Measurements from ENCODE around the gene ARHGEF11. TPM values are rescaled to one million over a fixed set of nuclear protein-coding genes. Genes with fewer than 3 reads are reported as not detected.

ARHGEF11 gene, protein sequence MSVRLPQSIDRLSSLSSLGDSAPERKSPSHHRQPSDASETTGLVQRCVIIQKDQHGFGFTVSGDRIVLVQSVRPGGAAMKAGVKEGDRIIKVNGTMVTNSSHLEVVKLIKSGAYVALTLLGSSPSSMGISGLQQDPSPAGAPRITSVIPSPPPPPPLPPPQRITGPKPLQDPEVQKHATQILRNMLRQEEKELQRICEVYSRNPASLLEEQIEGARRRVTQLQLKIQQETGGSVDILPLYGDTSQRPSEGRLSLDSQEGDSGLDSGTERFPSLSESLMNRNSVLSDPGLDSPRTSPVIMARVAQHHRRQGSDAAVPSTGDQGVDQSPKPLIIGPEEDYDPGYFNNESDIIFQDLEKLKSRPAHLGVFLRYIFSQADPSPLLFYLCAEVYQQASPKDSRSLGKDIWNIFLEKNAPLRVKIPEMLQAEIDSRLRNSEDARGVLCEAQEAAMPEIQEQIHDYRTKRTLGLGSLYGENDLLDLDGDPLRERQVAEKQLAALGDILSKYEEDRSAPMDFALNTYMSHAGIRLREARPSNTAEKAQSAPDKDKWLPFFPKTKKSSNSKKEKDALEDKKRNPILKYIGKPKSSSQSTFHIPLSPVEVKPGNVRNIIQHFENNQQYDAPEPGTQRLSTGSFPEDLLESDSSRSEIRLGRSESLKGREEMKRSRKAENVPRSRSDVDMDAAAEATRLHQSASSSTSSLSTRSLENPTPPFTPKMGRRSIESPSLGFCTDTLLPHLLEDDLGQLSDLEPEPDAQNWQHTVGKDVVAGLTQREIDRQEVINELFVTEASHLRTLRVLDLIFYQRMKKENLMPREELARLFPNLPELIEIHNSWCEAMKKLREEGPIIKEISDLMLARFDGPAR (N-terminal part only)
- polyA plus RNA-seq (2012; ENCODE audit: insufficient read depth, insufficient read length), result 21.5 TPM

DNA sequence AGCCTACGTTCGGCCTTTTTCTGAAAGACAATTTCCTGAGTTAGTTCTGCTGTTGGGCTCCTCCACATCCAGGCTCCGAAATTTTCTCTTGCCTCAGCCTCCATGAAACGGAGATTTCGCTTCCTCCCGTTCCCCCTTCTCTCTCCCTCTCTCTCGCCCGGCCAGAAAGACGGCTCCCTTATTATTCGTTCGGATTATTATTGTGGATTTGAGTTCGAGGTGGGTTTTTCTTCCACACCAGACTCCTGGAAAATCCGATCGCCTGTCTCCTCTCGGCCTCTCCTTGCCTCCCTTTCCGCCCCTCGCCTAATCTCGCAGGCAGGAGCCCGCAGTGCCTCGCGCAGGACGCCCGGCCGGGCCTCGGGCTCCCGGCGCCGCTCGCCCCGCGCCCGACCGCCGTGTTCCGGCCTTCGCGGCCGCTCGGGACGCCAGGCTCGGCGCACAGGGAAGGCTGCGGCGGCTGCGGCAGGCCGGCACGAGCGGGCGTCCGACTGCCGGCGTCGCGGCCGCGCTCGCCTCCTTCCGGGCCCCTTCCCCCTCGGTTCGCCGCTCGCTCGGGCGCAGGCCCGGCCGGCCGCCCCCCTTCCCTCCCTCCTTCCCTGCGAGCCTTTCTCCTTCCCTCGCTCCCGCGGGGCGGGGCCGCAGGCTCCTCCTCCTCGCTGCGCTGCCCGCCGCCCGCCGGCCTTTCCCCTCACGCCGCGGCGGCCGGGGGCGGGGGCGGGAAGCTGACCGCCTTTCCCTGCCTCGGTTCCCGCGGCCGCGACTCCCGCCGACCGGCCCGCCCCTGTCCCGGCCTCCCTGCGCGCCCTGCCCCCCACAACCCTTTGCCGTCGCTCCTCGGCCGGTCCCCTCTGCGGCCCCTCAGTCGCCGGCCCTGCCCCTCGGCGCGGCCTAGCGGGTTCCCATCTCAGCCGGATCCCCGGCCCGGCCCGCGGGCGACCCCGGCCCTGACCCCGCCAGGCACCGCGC lies at the start of gene ARHGEF11:
TSS of gene ARHGEF11 (minus strand) at position 493 of the 969 bp plus-strand sequence. CDS start 1,412 bp downstream, outside the sequence.
- H3K4me3 ChIP-seq (ENCODE audit: low read length), result no peak within 1 kb of the TSS
- DNase-seq (ENCODE audit: low read depth, low spot score), result no peak

DNA sequence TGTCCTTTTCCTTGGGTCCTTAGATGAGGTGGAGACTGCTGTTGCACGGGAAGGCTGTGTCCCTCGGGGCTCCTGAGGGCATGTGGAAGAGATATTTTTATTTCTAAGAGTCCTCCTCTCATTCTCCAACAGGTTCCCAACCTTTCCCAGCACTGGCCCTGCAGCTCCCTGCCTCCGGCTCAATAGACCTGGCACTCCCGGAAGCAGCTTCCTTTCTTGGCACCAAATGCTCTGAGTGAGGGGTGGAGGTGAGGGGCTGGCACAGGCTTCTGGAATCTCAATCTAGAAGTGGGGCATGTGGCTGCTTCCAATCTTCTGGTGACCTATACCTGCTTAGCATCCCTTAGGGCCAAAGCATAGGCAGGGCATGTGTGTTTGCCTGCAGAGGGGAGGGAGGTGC lies 49.5 kb upstream of the ARHGEF11 start:
- H3K4me3 ChIP-seq (ENCODE audit: low read length), result no peak overlapping the region
- no peak for DNase-seq (ENCODE audit: low read depth, low spot score)

DNA sequence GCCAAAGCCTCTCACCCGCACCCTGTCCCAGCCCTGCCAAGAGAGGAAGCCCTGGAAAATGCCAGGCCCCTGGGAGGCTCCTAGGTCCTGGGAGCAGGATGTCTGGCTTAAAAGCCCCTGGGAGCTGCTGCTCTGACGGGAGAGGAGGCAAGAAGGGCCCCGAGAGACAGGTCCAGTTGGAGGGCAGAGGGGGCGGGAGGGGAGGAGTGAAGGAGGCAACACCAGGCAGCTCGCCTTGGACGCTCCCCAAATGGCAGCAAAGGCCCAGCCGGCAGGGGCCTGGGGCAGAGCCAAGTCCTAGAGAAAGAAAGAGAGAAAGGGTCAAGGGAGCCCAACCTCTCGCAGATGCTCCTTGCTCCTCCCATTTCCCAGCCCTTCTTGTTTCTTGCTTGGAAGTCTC lies 47.3 kb upstream of the ARHGEF11 start:
- no peak for DNase-seq (ENCODE audit: low read depth, low spot score)

DNA sequence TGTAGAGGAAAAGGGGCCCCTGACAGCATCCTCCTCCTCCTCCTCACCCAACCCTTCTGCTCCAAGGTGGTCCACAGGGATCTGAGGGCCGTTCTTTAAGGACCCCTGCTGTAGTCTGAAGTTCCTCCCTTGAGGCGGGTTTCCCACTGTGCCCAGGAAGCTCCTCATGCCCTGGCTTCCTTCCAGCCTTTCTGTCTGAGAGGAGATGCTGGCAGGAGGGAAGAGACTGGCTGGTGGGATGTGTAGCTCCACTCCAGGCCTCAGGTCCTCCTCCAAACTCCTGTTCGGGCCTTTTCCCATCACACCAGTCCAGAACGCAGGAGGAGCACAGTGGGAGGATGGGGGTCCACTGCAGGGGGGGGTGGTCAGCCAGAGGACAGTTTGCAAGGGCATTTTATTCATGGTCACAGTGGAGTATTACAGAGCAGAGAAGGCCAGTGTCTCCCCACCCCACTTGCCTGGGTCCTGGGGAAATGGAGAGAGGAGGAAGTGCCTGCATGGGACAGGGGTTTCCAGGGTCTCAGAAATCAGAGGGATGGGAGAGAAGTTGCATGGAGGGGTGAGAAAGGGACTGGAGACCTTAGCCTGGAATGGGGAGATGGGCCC lies 46.2 kb upstream of the ARHGEF11 start:
- H3K4me3 ChIP-seq (ENCODE audit: low read length), result no peak overlapping the region
- DNase-seq (ENCODE audit: low read depth, low spot score), result no peak

More for the DNA sequence above, 47.3 kb upstream of the ARHGEF11 start:
- H3K4me3 ChIP-seq (ENCODE audit: low read length), result no peak overlapping the region

DNA sequence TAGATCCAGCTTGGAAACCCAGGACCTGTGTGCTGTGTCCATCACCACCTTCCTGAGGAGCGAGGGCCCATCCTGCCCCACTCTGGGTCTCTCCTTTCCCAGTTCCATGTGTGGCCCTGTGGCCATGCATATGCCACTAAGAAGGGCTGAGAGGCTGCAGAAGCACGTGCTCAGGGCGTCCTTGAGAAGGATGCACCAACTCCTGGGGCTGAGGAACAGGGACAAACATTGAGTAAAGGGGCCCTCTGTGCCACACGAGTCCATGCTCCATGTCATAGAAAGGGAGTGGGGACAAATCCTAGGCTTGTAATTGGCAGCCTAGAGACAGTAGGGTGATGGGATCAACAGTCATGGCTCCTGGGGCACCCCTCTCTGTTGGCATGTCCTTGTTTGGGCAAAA lies 45.6 kb upstream of the ARHGEF11 start:
- H3K4me3 ChIP-seq (ENCODE audit: low read length), result no peak overlapping the region
- DNase-seq (ENCODE audit: low read depth, low spot score), result no peak

- no peak for DNase-seq (ENCODE audit: low read depth, low spot score)
- H3K4me3 ChIP-seq (ENCODE audit: low read length), result no peak overlapping the region
Observed at GRCh38 chr1:157090771-157091170, 45.2 kb upstream of the ARHGEF11 start.

DNA sequence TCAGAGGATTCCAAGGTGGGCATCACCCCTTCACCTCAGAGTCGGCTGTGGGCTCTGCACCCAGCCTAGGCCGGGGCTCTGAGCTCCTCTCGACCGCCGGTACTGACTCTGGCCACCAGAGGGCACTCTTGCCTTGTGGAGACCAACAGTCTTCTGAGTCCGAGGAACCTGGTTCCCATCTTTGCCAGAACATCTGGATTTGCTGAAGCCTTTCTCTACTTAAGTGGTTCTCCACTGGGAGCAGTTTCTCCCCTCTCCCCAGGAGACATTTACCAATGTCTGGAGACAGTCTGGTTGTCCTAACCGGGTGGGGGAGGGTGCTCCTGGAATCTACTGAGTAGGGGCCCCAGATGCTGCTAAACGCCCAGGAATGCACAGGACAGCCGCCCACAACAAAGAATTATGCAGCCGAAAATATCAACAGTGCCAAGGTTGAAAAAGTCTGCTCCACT lies 44.7 kb upstream of the ARHGEF11 start:
- H3K4me3 ChIP-seq (ENCODE audit: low read length), result no peak overlapping the region
- DNase-seq (ENCODE audit: low read depth, low spot score), result peak; percentile 48

GRCh38 chr1:157089789-157090188 lies 44.2 kb upstream of the ARHGEF11 start:
- DNase-seq (ENCODE audit: low read depth, low spot score), result no peak

GRCh38 chr1:157088607-157089006 lies 43.1 kb upstream of the ARHGEF11 start:
- no peak overlapping the region for H3K4me3 ChIP-seq (ENCODE audit: low read length)
- no peak for DNase-seq (ENCODE audit: low read depth, low spot score)

More at GRCh38 chr1:157089789-157090188, 44.2 kb upstream of the ARHGEF11 start:
- H3K4me3 ChIP-seq (ENCODE audit: low read length), result no peak overlapping the region

GRCh38 chr1:157087030-157087429 lies 41.5 kb upstream of the ARHGEF11 start:
- no peak overlapping the region for H3K4me3 ChIP-seq (ENCODE audit: low read length)
- DNase-seq (ENCODE audit: low read depth, low spot score), result no peak

- no peak for DNase-seq (ENCODE audit: low read depth, low spot score)
- no peak overlapping the region for H3K4me3 ChIP-seq (ENCODE audit: low read length)
Observed at GRCh38 chr1:157086299-157086698, 40.8 kb upstream of the ARHGEF11 start.

GRCh38 chr1:157085421-157085820 lies 39.9 kb upstream of the ARHGEF11 start:
- DNase-seq (ENCODE audit: low read depth, low spot score), result no peak
- no peak overlapping the region for H3K4me3 ChIP-seq (ENCODE audit: low read length)

DNA sequence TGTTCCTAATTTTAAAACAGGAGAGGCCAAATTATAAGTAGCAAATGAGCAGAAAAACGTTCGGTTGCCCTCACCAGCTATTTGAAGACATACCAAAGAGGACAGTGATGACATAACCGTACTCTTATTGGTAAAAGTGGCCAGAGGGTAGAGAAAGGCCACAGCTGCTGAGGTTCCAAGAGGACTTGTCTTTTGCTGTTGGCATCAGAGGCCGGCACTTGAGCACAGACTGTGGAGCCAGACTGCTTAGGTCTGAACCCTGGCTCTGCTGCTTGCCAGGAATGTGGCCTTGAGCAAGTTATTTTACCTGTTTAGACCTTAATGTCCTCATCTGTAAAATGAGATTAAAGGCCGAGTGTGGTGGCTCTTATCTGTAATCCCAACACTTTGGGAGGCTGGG lies 39.2 kb upstream of the ARHGEF11 start:
- no peak for DNase-seq (ENCODE audit: low read depth, low spot score)
- H3K4me3 ChIP-seq (ENCODE audit: low read length), result no peak overlapping the region

DNA sequence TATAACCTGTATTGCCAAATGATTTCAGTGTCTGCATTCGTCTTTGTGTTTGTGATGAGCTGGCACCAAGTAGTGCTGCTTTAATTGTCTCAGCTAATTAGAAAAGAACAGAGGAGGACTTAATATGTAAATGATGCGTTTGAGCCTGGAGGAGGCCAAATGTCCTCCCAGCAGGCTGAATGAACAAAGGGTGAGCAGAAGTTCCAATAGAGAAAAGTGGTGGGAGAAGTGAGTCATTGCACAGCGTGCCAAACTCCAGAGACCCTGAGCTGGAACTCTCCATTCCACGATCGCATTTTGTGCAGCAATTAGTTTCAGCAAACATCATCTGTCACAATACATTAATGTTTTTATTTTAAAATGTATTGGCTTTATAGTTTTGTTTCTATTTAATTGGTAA lies 36.2 kb upstream of the ARHGEF11 start:
- no peak overlapping the region for H3K4me3 ChIP-seq (ENCODE audit: low read length)
- no peak for DNase-seq (ENCODE audit: low read depth, low spot score)

DNA sequence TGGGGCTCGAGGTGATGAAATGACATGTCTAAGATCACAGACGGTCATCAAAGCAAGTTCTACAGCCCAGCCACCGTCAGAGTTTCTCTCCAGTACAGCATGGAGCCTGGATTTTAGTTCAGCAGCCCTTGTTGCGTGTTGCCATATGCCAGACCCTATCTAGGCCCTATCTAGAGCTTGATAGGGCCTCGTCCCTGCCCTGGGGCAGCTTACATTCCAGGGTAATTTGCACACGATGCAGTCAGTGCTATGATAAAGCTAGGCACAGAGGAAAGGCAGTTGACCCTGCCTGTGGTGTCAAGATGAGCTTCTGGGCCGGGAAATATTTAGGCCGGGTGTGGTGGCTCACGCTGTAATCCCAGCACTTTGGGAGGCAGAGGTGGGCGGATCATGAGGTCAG lies 35.2 kb upstream of the ARHGEF11 start:
- no peak for DNase-seq (ENCODE audit: low read depth, low spot score)
- H3K4me3 ChIP-seq (ENCODE audit: low read length), result no peak overlapping the region

DNA sequence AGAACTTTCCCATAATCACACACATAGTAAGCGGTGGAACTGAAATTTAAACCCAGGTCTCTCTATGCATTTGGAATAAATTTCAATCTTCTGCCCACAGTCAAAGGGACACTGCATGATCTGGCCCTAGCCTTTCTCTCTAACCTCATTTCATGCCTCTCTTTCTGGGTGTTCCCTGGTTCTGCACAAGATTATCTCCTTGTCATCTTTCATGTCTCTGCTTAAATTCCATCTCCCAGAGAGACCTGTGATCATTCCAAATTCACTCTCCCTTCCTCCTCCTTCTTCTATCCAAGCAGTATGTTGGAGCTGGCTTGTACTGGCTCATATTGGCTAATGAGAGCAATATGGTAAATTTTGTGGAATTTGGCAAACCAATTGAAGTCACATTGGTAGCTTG lies 31.9 kb upstream of the ARHGEF11 start:
- H3K4me3 ChIP-seq (ENCODE audit: low read length), result no peak overlapping the region
- DNase-seq (ENCODE audit: low read depth, low spot score), result no peak

DNA sequence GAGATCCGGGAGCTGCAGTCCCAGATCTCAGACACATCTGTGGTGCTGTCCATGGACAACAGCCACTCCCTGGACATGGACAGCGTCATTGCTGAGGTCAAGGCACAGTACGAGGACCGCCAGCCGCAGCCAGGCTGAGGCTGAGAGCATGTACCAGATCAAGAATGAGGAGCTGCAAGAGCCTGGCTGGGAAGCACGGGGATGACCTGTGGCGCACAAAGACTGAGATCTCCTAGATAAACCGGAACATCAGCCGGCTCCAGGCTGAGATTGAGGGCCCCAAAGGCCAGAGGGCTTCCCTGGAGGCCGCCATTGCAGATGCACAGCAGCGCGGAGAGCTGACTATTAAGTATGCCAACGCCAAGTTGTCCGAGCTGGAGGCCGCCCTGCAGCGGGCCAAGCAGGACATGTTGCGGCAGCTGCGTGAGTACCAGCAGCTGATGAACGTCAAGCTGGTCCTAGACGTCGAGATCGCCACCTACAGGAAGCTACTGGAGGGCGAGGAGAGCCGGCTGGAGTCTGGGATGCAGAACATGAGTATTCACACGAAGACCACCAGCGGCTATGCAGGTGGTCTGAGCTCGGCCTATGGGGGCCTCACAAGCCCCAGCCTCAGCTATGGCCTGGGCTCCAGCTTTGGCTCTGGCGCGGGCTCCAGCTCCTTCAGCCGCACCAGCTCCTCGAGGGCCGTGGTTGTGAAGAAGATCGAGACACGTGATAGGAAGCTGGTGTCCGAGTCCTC lies 28.6 kb upstream of the ARHGEF11 start:
- DNase-seq (ENCODE audit: low read depth, low spot score), result peak; percentile 1
- H3K4me3 ChIP-seq (ENCODE audit: low read length), result no peak overlapping the region

- DNase-seq (ENCODE audit: low read depth, low spot score), result no peak
- H3K4me3 ChIP-seq (ENCODE audit: low read length), result no peak overlapping the region
Observed at GRCh38 chr1:157069601-157070000, 24.1 kb upstream of the ARHGEF11 start.

All from Jurkat, Clone E6-1 (cell line).